A549 (cell line): ENCODE data around the gene TTC33. TPM values are rescaled to one million over a fixed set of nuclear protein-coding genes. Genes with fewer than 3 reads are reported as not detected.
"Not testable (repeated sequence)": the region's sequence is repeated elsewhere in the genome, so short reads cannot be mapped to it uniquely, and the experiment has no call there.

Source experiments
- ATAC-seq, 2 experiments: fragments of 200-7000 bp in 1 of 2; fragments of >200 bp in 1 of 2; cut with Nextera tagmentation in 1 of 2; cut with Tn5 transposase in 1 of 2; 3 replicates each; pipeline versions ENCODE4 v1.8.0 to v1.9.1; 2018 to 2020; ENCODE audit warnings: mild to moderate bottlenecking in 1 of 2, moderate library complexity in 1 of 2
- CTCF ChIA-PET: fragments of 300-600 bp; sonication (Branson Sonifier 250); formaldehyde crosslinking; extraction: SDS; loops from one replicate; lab custom pipeline; 2021; ENCODE audit warnings: antibody characterized with exemption, inconsistent platforms; lab: Yijun Ruan, JAX
- POLR2A ChIA-PET: fragments of 350-600 bp; formaldehyde crosslinking; extraction: SDS; loops from one replicate; lab custom pipeline; 2021; ENCODE audit warnings: antibody characterized with exemption, inconsistent platforms; lab: Yijun Ruan, JAX
- DNase-seq, 2 experiments: peaks; one replicate each; pipeline versions ENCODE4 v3.0.0 to v3.0.0-alpha.2; 2011 to 2016; ENCODE audit warnings: low read depth in 1 of 2, low spot score in 1 of 2
- FAIRE-seq: peaks from 2 replicates; lab custom pipeline; 2011; peaks lifted over from hg19 to GRCh38; lab: Jason Lieb, UNC
- H3K27ac ChIP-seq, 2 experiments: fragments of >200 bp; sonication (Bioruptor Twin); formaldehyde crosslinking; 3 replicates each; pipeline ENCODE4 v1.5.1; 2016 to 2017
- H3K4me1 ChIP-seq: fragments of >200 bp; sonication (Bioruptor Twin); formaldehyde crosslinking; 3 replicates; pipeline ENCODE4 v1.6.1; 2016
- H3K4me2 ChIP-seq: fragments of >200 bp; sonication (Bioruptor Twin); formaldehyde crosslinking; 3 replicates; pipeline ENCODE4 v1.6.1; 2016
- H3K4me3 ChIP-seq: fragments of >200 bp; sonication (Bioruptor Twin); formaldehyde crosslinking; 3 replicates; pipeline ENCODE4 v1.5.1; 2016
- H3K9me3 ChIP-seq: fragments of >200 bp; sonication (Bioruptor Twin); formaldehyde crosslinking; 3 replicates; pipeline ENCODE4 v1.6.1; 2016
- CBX8 ChIP-seq: fragments of 200-600 bp; sonication (generic); IDR thresholded peaks from 2 replicates; pipeline ENCODE4 v1.6.1; 2016
- CHD2 ChIP-seq: fragments of 150-350 bp; IDR thresholded peaks from 2 replicates; pipeline ENCODE4 v1.6.1; 2014; ENCODE audit warnings: low read length; ENCODE audit not compliant: partially characterized antibody
- CTCF ChIP-seq: fragments of >200 bp; sonication (Bioruptor Twin); formaldehyde crosslinking; IDR thresholded peaks from 3 replicates; pipeline ENCODE4 v1.5.1; 2016
- EHF ChIP-seq: fragments of 250-450 bp; sonication (Bioruptor Pico); IDR thresholded peaks from 2 replicates; pipeline ENCODE4 v1.5.0; 2020; ENCODE audit warnings: mild to moderate bottlenecking
- EHMT2 ChIP-seq: fragments of 200-600 bp; sonication (generic); IDR thresholded peaks from 2 replicates; pipeline ENCODE4 v1.6.1; 2016; ENCODE audit warnings: antibody characterized with exemption, low read depth, mild to moderate bottlenecking, moderate library complexity
- FOSB ChIP-seq: fragments of 250-450 bp; sonication (Bioruptor Pico); IDR thresholded peaks from 2 replicates; pipeline ENCODE4 v1.5.0; 2020; ENCODE audit warnings: mild to moderate bottlenecking, moderate library complexity
- FOSL2 ChIP-seq, 2 experiments: fragments of 450-650 bp in 1 of 2; fragments of >200 bp in 1 of 2; sonication (Bioruptor Twin) in 1 of 2; formaldehyde crosslinking; IDR thresholded peaks; 2 replicates each; pipeline versions ENCODE4 v1.5.0 to v1.6.1; 2016 to 2020; ENCODE audit warnings: mild to moderate bottlenecking in 1 of 2, moderate library complexity in 1 of 2
- GATA3 ChIP-seq: IDR thresholded peaks from 2 replicates; pipeline ENCODE4 v1.6.1; 2012; ENCODE audit warnings: borderline replicate concordance
- HDAC2 ChIP-seq: fragments of 200-600 bp; sonication (generic); IDR thresholded peaks from 2 replicates; pipeline ENCODE4 v1.6.1; 2016
- HEYL ChIP-seq: fragments of 250-450 bp; sonication (Bioruptor Pico); IDR thresholded peaks from 2 replicates; pipeline ENCODE4 v1.8.0; 2021; ENCODE audit warnings: mild to moderate bottlenecking, moderate library complexity
- KDM1A ChIP-seq: fragments of 200-600 bp; sonication (generic); IDR thresholded peaks from 2 replicates; pipeline ENCODE4 v1.6.1; 2016; ENCODE audit warnings: low read depth, mild to moderate bottlenecking
- MAFK ChIP-seq: fragments of 450-650 bp; IDR thresholded peaks from 2 replicates; pipeline ENCODE4 v1.6.1; 2014; ENCODE audit not compliant: partially characterized antibody
- MYC ChIP-seq: IDR thresholded peaks from 2 replicates; pipeline ENCODE4 v1.6.1; 2012; ENCODE audit warnings: mild to moderate bottlenecking, inconsistent platforms, low read length, improper control_type of control experiment, borderline replicate concordance
- NFE2L2 ChIP-seq: fragments of 150-350 bp; conservative IDR thresholded peaks from 2 replicates; pipeline ENCODE4 v1.6.1; 2014; ENCODE audit warnings: low read length
- NPAS2 ChIP-seq: fragments of 250-450 bp; sonication (Bioruptor Pico); IDR thresholded peaks from 2 replicates; pipeline ENCODE4 v1.8.0; 2022; ENCODE audit warnings: mild to moderate bottlenecking, moderate library complexity, borderline replicate concordance
- NR3C1 ChIP-seq: fragments of >200 bp; sonication (Bioruptor Twin); formaldehyde crosslinking; IDR thresholded peaks from 3 replicates; pipeline ENCODE4 v1.6.1; 2017
- POLR2A ChIP-seq: IDR thresholded peaks from 2 replicates; pipeline ENCODE4 v1.6.1; 2012; ENCODE audit warnings: mild to moderate bottlenecking, low read length
- POLR2AphosphoS2 ChIP-seq: conservative IDR thresholded peaks from 2 replicates; pipeline ENCODE4 v1.6.1; 2012; ENCODE audit warnings: low read length, improper control_type of control experiment, inconsistent platforms
- RAD21 ChIP-seq, 2 experiments: fragments of >200 bp in 1 of 2; sonication (Bioruptor Twin) in 1 of 2; formaldehyde crosslinking in 1 of 2; IDR thresholded peaks in 1 of 2; conservative IDR thresholded peaks in 1 of 2; 2 replicates in 1 of 2; 3 replicates in 1 of 2; pipeline ENCODE4 v1.6.1; 2012 to 2018; ENCODE audit warnings: inconsistent platforms in 1 of 2
- RCOR1 ChIP-seq: fragments of 150-350 bp; IDR thresholded peaks from 2 replicates; pipeline ENCODE4 v1.6.1; 2014; ENCODE audit warnings: antibody characterized with exemption, low read length, low read depth
- RFX5 ChIP-seq: fragments of 450-650 bp; IDR thresholded peaks from 2 replicates; pipeline ENCODE4 v1.7.1; 2014; ENCODE audit warnings: antibody characterized with exemption, mild to moderate bottlenecking, moderate library complexity
- USF2 ChIP-seq: fragments of 450-650 bp; IDR thresholded peaks from 2 replicates; pipeline ENCODE4 v1.6.1; 2014; ENCODE audit warnings: antibody characterized with exemption
- WGBS: methylation state at CpG from one replicate; pipeline ENCODE4 v1.1.6; 2017; ENCODE audit errors: missing lambda C conversion rate; 5-methylcytosine and 5-hydroxymethylcytosine counted together
- polyA plus RNA-seq, 4 experiments: library from polyadenylated mRNA; depleted of rRNA in 3 of 4; stranded (reverse); fragments of >200 nt; fragmentation: RNase III in 1 of 4; extraction: RNeasy Plus Mini Kit Qiagen cat#74134 plus additional on column Dnase treatment in 1 of 4; gene quantifications; 2 replicates in 3 of 4; 3 replicates in 1 of 4; pipeline ENCODE4 v1.2.3, GENCODE V29; 2011 to 2017

The TTC33 gene
- polyA plus RNA-seq, 2 of the 4 experiments (the other 2 are of a cell fraction) = 17.1 to 19.8 TPM

DNA sequence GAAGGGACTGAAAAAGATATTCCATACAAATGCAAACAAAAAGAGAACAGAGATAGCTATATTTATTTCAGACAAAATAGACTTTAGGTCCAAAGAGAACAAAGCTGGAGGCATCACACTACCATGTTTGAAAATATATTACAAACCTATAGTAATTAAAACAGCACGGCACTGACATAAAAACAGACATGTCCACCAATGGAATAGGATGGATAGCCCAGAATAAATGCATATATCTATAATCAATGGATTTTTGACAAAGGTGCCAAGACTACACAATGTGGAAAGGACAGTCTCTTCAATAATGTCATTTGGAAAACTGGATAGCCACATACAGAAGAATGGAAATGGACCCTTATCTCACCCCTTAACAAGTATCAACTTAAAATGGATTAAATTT lies 32.2 kb upstream of the TTC33 start:
- Histone ChIP-seq H3K9me3 (peaks cover 14% of the 10 kb centered on the region), H3K4me2 (no peak overlapping the region), H3K4me1 (peaks cover 56% of the 10 kb centered on the region), H3K27ac (no peak overlapping the region), H3K4me3 (no peak overlapping the region)
- POLR2A ChIA-PET = interaction anchor here (0.5 kb wide), 1 partner anchor 9 kb away, joined by 13 read pairs; no protein-coding TSS in a partner anchor
- TF ChIP-seq RCOR1 = no peak
- 0 out of 2 replicates have a peak, but pooled peaks have one; percentile 22 for TF ChIP-seq HDAC2
- peak; percentile 73; the same call in 1 of the 2 replicates for TF ChIP-seq KDM1A
- 94% methylated on average over 1 of the region's 1 CpG for WGBS
- ATAC-seq (no peak), FAIRE-seq (no peak), DNase-seq (no peak)
- CTCF ChIA-PET = interaction anchor here (1.4 to 2.0 kb wide), 4 partner anchors 10 to 91 kb away, joined by 3 to 5 read pairs (median 4); partner anchors contain the start of gene TTC33

DNA sequence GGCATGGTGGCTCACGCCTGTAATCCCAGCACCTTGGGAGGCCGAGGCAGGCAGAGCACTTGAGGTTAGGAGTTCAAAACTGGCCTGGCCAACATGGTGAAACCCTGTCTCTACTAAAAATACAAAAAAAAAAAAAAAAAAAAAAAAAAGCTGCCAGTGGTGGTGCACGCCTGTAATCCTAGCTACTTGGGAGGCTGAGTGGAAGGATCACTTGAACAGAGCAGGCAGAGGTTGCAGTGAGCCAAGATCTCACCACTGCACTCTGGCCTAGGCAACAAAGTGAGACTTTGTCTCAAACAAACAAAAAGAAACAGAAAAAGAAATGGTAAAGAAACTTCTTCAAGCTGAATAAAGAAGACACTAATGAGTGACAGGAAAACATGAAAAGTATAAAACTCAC lies 30.9 kb upstream of the TTC33 start:
- ChIA-PET CTCF (interaction anchor here (0.7 to 2.0 kb wide), 3 partner anchors 32 to 583 kb away, joined by 4 to 5 read pairs (median 4); partner anchors contain the start of gene TTC33), POLR2A (interaction anchor here (0.6 kb wide), 1 partner anchor 41 kb away, joined by 4 read pairs; no protein-coding TSS in a partner anchor)
- FAIRE-seq, DNase-seq, H3K4me3 ChIP-seq, H3K4me2 ChIP-seq, ATAC-seq, H3K27ac ChIP-seq: not testable (repeated sequence)
- WGBS = 89% methylated on average over 3 of the region's 3 CpGs
- H3K4me1 ChIP-seq = peaks cover 56% of the 10 kb centered on the region
- peaks cover 14% of the 10 kb centered on the region for H3K9me3 ChIP-seq

DNA sequence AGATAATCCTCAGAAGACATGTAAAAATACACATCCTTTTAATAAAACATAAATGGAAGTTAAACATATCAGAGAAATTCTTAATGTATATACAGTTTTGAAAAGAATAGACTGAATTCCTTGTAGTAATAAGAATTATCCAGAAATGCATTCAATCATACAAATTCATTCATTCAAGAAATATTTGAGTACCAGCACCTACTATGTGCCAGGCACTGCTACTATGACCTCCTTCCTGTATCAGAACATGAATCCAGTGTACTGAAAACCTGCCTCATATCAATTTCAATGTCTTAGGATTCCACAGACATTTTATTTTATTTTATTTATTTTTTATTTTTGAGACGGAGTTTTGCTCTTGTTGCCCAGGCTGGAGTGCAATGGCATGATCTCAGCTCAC lies 29.2 kb upstream of the TTC33 start:
- ChIA-PET CTCF (interaction anchor here (2.0 kb wide), 1 partner anchor 10 kb away, joined by 7 read pairs; no protein-coding TSS in a partner anchor), POLR2A (no interaction called here)
- Histone ChIP-seq H3K4me3 (no peak overlapping the region), H3K4me2 (peak overlapping the region; percentile 75), H3K27ac (peak overlapping the region; percentile 19 to 75; a peak in 4 of 6 replicates), H3K4me1 (peaks cover 57% of the 10 kb centered on the region), H3K9me3 (peaks cover 14% of the 10 kb centered on the region)
- 38% methylated on average over 1 of the region's 1 CpG for WGBS
- ATAC-seq = no peak
- no peak for TF ChIP-seq CHD2
- TF ChIP-seq RCOR1 = no peak
- no peak for TF ChIP-seq GATA3
- TF ChIP-seq NFE2L2 = no peak
- TF ChIP-seq CBX8 = no peak
- no peak for TF ChIP-seq NPAS2
- DNase-seq = no peak
- no peak for FAIRE-seq

- DNase-seq = peak in 1 of 2 experiments; percentile 56
- Histone ChIP-seq H3K9me3 (peaks cover 14% of the 10 kb centered on the region), H3K4me2 (peak overlapping the region; percentile 75), H3K4me1 (peaks cover 56% of the 10 kb centered on the region), H3K27ac (peak overlapping the region; percentile 19 to 75; a peak in 4 of 6 replicates), H3K4me3 (no peak overlapping the region)
- POLR2A ChIA-PET = no interaction called here
- peak; percentile 54 to 92; a peak in 4 of 6 replicates for ATAC-seq
- WGBS = 11% methylated on average over 1 of the region's 1 CpG
- CTCF ChIA-PET = interaction anchor here (0.6 to 2.0 kb wide), 4 partner anchors 9 to 618 kb away, joined by 3 to 7 read pairs (median 4); partner anchors contain the start of gene TTC33
- TF ChIP-seq RAD21 (conservative IDR thresholded peaks at IDR 0.05 in 1 of 2, IDR thresholded peaks at IDR 0.05 in 1 of 2) = no peak
- no peak for TF ChIP-seq NFE2L2
- TF ChIP-seq POLR2AphosphoS2 = no peak
- no peak for TF ChIP-seq RFX5
- no peak for TF ChIP-seq HEYL
- no peak for TF ChIP-seq MYC
- TF ChIP-seq USF2 = no peak
- no peak for TF ChIP-seq MAFK
- TF ChIP-seq CTCF = no peak
- TF ChIP-seq EHMT2 = no peak
- no peak for TF ChIP-seq EHF (CRISPR knock-in tag)
- no peak for TF ChIP-seq KDM1A
- no peak for TF ChIP-seq POLR2A
- no peak for TF ChIP-seq FOSL2 (IDR thresholded peaks at IDR 0.05)
- no peak for TF ChIP-seq FOSL2 (CRISPR knock-in tag; IDR thresholded peaks at IDR 0.05)
- no peak for TF ChIP-seq RCOR1
- no peak for TF ChIP-seq FOSB
- TF ChIP-seq NR3C1 = no peak
- FAIRE-seq = peak; percentile 49
Observed at GRCh38 chr5:40784027-40784653, 28.4 kb upstream of the TTC33 start.
